ENCODE measurements around the gene IFT57. TPM values are rescaled to one million over a fixed set of nuclear protein-coding genes. Genes with fewer than 3 reads are reported as not detected.

Gene IFT57
- total RNA-seq, 1 donor from 2014 or later = 63.8 TPM

- no peak overlapping the region for H3K4me3 Mint-ChIP-seq (ENCODE audit: low read depth)
- no peaks in the 10 kb centered on the region for H3K36me3 Mint-ChIP-seq (ENCODE audit: insufficient read depth)
- H3K27me3 Mint-ChIP-seq = no peaks in the 10 kb centered on the region
- H3K9me3 Mint-ChIP-seq (ENCODE audit: low read depth) = no peaks in the 10 kb centered on the region
- no peak for DNase-seq (ENCODE audit: low spot score, unreplicated experiment)
- no peaks in the 10 kb centered on the region for H3K4me1 Mint-ChIP-seq (ENCODE audit: low read depth)
- H3K27ac Mint-ChIP-seq = no peak overlapping the region
- no peak for TF ChIP-seq CTCF (IDR thresholded peaks at IDR 0.05; ENCODE audit: unreplicated experiment)
Observed at GRCh38 chr3:108113975-108114374, 108.2 kb downstream of the IFT57 start.

DNA sequence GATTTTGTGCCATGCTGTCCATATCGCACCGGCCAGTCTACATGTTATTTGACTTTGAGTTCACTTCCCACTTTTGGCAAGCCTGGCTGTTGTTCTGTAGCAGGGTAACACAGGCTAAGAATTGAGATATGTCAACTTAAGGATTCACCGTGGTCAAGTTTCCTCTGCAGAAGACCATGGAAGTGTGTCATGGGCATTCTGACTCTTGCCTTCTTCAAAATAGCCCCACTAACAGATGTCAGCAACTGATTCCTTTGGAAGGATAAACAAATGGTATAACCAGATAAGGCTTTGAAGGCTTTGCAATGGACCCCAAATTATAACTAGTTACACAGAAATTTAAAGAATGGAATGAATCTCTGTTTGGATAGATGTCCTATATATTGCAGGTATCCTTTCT lies 111.3 kb downstream of the IFT57 start:
- DNase-seq (ENCODE audit: low spot score, unreplicated experiment) = no peak
- H3K4me3 Mint-ChIP-seq (ENCODE audit: low read depth) = no peak overlapping the region
- H3K9me3 Mint-ChIP-seq (ENCODE audit: low read depth) = no peaks in the 10 kb centered on the region
- H3K36me3 Mint-ChIP-seq (ENCODE audit: insufficient read depth) = no peaks in the 10 kb centered on the region
- H3K27me3 Mint-ChIP-seq = no peaks in the 10 kb centered on the region
- no peaks in the 10 kb centered on the region for H3K4me1 Mint-ChIP-seq (ENCODE audit: low read depth)
- no peak for TF ChIP-seq CTCF (IDR thresholded peaks at IDR 0.05; ENCODE audit: unreplicated experiment)
- H3K27ac Mint-ChIP-seq = no peak overlapping the region

Other genes with a start within 250 kb of the IFT57 start
- 55.1 and 65.3 TPM in 2 replicates for gene CD47, start 131.4 kb downstream of the IFT57 start, total RNA-seq
- not detected in 2 replicates for gene HHLA2, start 74.1 kb upstream of the IFT57 start, total RNA-seq